ENCODE measurements around the gene MRPL55.

Gene MRPL55

DNA sequence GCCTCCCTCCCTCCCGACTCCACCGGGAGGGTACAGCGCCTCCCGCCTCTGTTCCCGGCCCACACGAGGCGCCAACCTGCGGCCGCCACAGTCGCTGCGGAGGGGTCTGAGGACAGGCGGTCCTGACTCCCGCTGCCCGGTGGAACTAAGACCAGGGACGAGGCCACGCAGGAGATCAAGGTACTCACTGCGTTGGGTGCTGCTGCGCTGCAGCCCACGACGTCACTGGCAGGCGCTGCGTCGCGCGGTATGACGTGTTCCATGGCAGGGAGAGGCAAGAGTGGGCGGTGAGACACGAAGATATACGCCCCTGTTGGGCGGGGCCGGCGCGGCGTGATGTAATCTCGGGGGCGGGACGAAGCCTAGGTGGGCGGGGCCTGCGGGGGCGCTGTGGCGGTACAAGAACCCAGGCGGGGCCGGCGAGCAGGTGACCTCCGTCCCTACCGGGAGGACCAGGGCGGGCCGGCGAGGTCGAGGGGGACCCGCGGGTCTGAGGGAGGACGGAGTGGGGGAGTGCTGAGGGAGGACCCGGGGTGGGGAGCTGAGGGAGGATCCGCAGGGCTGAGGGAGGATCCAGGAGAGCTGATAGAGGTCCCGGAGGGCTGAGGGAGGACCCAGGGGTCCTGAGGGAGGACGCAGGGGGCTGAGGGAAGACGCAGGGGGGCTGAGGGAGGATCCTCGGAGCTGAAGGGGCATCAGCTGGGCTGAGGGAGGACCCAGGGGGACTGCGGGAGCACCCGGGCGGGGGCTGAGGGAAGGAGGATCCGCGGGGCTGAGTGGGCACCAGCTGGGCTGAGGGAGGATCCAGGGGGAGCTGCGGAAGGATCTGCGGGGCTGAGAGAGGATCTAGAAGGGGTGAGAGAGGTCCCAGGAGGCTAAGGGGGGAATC is at the start of gene MRPL55:
MRPL55 (minus strand) TSS at position 227 of the 889 bp plus-strand sequence. CDS start 1,039 bp downstream, outside the sequence.
- Mint-ChIP-seq H3K4me3 (peak within 1 kb of the TSS; percentile 90 to 98 (median 95)), H3K27ac (peak within 1 kb of the TSS; percentile 77 to 96 (median 96)), H3K27me3 (ENCODE audit: low read depth) (no peaks in the 10 kb centered on the region), H3K9me3 (no peaks in the 10 kb centered on the region), H3K4me1 (peaks cover 16% of the 10 kb centered on the region), H3K36me3 (ENCODE audit: low read depth) (peaks cover 9% of the 10 kb centered on the region)
- TF ChIP-seq CTCF (IDR thresholded peaks at IDR 0.05; ENCODE audit: unreplicated experiment in 3 of 3), result no peak

GRCh38 chr1:228158151-228159007 is 49.3 kb upstream of the MRPL55 start:
- Mint-ChIP-seq H3K27ac (no peak overlapping the region), H3K9me3 (no peaks in the 10 kb centered on the region), H3K4me1 (peaks cover 10% of the 10 kb centered on the region), H3K36me3 (ENCODE audit: low read depth) (no peaks in the 10 kb centered on the region), H3K4me3 (no peak overlapping the region), H3K27me3 (ENCODE audit: low read depth) (no peaks in the 10 kb centered on the region)
- no peak for TF ChIP-seq CTCF (IDR thresholded peaks at IDR 0.05; ENCODE audit: unreplicated experiment in 3 of 3)

DNA sequence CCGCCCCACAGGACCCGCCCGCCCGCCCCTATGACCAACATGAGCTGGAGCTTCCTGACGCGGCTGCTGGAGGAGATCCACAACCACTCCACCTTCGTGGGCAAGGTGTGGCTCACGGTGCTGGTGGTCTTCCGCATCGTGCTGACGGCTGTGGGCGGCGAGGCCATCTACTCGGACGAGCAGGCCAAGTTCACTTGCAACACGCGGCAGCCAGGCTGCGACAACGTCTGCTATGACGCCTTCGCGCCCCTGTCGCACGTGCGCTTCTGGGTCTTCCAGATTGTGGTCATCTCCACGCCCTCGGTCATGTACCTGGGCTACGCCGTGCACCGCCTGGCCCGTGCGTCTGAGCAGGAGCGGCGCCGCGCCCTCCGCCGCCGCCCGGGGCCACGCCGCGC is 48.6 kb upstream of the MRPL55 start:
- Mint-ChIP-seq H3K9me3 (no peaks in the 10 kb centered on the region), H3K27ac (no peak overlapping the region), H3K4me1 (peaks cover 10% of the 10 kb centered on the region), H3K4me3 (no peak overlapping the region), H3K36me3 (ENCODE audit: low read depth) (no peaks in the 10 kb centered on the region), H3K27me3 (ENCODE audit: low read depth) (no peaks in the 10 kb centered on the region)
- TF ChIP-seq CTCF (IDR thresholded peaks at IDR 0.05; ENCODE audit: unreplicated experiment in 3 of 3), result no peak

GRCh38 chr1:228156941-228157728 is 48.0 kb upstream of the MRPL55 start:
- no peaks in the 10 kb centered on the region for H3K9me3 Mint-ChIP-seq
- H3K27me3 Mint-ChIP-seq (ENCODE audit: low read depth), result no peaks in the 10 kb centered on the region
- H3K27ac Mint-ChIP-seq, result no peak overlapping the region
- H3K4me3 Mint-ChIP-seq, result no peak overlapping the region
- no peaks in the 10 kb centered on the region for H3K36me3 Mint-ChIP-seq (ENCODE audit: low read depth)
- TF ChIP-seq CTCF (IDR thresholded peaks at IDR 0.05; ENCODE audit: unreplicated experiment in 3 of 3), result no peak
- peaks cover 8% of the 10 kb centered on the region for H3K4me1 Mint-ChIP-seq

GRCh38 chr1:228156515-228156881 is 47.4 kb upstream of the MRPL55 start:
- Mint-ChIP-seq H3K4me1 (peaks cover 2% of the 10 kb centered on the region), H3K9me3 (no peaks in the 10 kb centered on the region), H3K27me3 (ENCODE audit: low read depth) (no peaks in the 10 kb centered on the region), H3K4me3 (no peak overlapping the region), H3K36me3 (ENCODE audit: low read depth) (no peaks in the 10 kb centered on the region), H3K27ac (no peak overlapping the region)
- no peak for TF ChIP-seq CTCF (IDR thresholded peaks at IDR 0.05; ENCODE audit: unreplicated experiment in 3 of 3)

Data from nephron (organoid).